AG04449 (cell line): ENCODE results near the gene SMAD5.

ENCODE experiments used
- CTCF ChIA-PET: fragments of 350-600 bp; formaldehyde crosslinking; extraction: SDS; loops from one replicate; lab custom pipeline; 2021; ENCODE audit warnings: antibody characterized with exemption; lab: Yijun Ruan, JAX
- POLR2A ChIA-PET: fragments of 400-600, 350-600 bp; formaldehyde crosslinking; extraction: SDS; loops from one replicate; lab custom pipeline; 2020; ENCODE audit warnings: antibody characterized with exemption, inconsistent platforms; lab: Yijun Ruan, JAX
- DNase-seq: peaks from one replicate; pipeline ENCODE4 v3.0.0-alpha.2; 2010; ENCODE audit warnings: low read depth, low spot score
- H3K4me3 ChIP-seq: 2 replicates; pipeline ENCODE4 v1.5.1; 2011; ENCODE audit warnings: low read depth, mild to moderate bottlenecking, control low read depth, low read length
- TF ChIP-seq, protein P1 (sequence below): IDR thresholded peaks from one replicate; pipeline ENCODE4 v1.5.1; 2011; ENCODE audit warnings: mild to moderate bottlenecking, moderate library complexity, low read length, control low read depth, inconsistent platforms; ENCODE audit not compliant: insufficient read depth; ENCODE audit errors: missing control alignments

Gene SMAD5

GRCh38 chr5:136113606-136114005, 19.0 kb upstream of the SMAD5 start:
- ChIA-PET CTCF (no interaction called here), POLR2A (no interaction called here)
- TF ChIP-seq, protein P1, sequence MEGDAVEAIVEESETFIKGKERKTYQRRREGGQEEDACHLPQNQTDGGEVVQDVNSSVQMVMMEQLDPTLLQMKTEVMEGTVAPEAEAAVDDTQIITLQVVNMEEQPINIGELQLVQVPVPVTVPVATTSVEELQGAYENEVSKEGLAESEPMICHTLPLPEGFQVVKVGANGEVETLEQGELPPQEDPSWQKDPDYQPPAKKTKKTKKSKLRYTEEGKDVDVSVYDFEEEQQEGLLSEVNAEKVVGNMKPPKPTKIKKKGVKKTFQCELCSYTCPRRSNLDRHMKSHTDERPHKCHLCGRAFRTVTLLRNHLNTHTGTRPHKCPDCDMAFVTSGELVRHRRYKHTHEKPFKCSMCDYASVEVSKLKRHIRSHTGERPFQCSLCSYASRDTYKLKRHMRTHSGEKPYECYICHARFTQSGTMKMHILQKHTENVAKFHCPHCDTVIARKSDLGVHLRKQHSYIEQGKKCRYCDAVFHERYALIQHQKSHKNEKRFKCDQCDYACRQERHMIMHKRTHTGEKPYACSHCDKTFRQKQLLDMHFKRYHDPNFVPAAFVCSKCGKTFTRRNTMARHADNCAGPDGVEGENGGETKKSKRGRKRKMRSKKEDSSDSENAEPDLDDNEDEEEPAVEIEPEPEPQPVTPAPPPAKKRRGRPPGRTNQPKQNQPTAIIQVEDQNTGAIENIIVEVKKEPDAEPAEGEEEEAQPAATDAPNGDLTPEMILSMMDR, result no peak
- H3K4me3 ChIP-seq, result no peak overlapping the region
- DNase-seq, result no peak

DNA sequence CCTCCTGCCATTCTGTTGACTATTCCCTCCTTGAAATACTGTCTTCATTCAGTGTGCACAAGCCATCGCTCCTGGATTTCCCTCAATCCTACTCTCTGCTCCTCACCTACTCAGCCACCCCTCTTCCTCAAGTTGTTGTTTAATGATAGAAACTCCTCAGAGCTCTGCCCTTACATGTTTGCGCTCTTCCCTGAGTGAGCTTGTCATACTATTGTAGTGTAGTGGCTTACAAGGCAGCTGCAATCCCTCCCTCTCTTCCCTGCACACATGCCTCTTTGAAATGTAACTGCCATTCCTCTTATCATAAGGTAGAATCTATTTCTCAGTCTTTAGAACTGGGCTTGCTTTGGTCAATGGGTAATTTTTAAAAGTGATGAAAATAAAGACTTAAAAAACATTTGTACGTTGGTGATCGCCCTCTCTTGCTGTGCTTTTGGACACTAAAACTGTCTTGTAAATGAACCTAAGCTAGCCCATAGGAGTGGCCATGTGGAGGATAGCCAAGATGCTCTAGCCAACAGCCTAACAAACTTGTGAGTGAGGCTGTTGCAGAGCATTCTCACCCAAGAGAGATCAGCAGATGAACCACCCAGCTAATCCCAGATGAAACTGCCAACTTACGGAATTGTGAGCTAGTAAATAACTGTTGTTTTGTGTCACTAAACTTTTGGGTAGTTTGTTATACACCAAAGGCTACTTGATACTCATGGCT, 18.1 kb upstream of the SMAD5 start:
- TF ChIP-seq, protein P1, result no peak
- H3K4me3 ChIP-seq, result no peak overlapping the region
- no peak for DNase-seq
- CTCF ChIA-PET, result interaction anchor here (1.3 kb wide), 1 partner anchor 31 kb away, joined by 3 read pairs; no protein-coding TSS in a partner anchor
- POLR2A ChIA-PET, result no interaction called here

DNA sequence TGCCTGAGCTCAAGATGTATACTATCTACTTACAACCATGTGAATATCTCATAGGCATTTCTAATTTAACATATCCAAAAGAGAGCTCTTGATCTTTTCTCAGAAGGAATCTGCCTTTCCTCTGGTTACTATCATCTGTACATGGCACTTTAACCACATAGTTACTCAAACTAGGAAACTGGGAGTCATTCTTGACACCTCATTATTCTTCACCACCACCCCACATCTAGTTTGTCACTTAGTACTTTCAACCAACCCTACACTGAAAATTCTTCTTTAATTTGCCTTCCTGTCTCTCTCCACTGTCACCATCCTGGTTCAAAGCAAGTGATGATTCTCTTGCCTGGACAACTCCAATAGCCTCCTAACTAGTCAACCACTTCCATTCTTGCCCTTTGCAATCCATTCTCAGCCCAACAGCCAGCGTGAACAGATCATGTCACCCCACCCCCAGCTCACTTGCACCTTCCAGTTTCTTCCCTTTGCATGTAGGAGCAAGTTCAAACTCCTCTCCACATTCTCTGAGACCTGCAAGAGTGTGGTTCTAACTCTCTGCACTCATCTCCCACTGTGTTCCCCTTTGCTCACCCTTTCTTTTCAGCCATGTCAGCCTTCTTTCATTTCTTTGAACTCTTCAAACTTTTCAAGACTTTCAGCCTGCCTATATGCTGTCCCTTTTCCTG, 17.3 kb upstream of the SMAD5 start:
- no peak for DNase-seq
- TF ChIP-seq, protein P1, result no peak
- POLR2A ChIA-PET, result no interaction called here
- CTCF ChIA-PET, result interaction anchor here (1.3 kb wide), 1 partner anchor 32 kb away, joined by 3 read pairs; no protein-coding TSS in a partner anchor
- no peak overlapping the region for H3K4me3 ChIP-seq

- CTCF ChIA-PET, result no interaction called here
- DNase-seq, result no peak
- no peak overlapping the region for H3K4me3 ChIP-seq
- POLR2A ChIA-PET, result no interaction called here
- TF ChIP-seq, protein P1, result no peak
Observed at GRCh38 chr5:136120529-136120928, 12.1 kb upstream of the SMAD5 start.

GRCh38 chr5:136123236-136123768, 9.3 kb upstream of the SMAD5 start:
- TF ChIP-seq, protein P1, result no peak
- CTCF ChIA-PET, result interaction anchor here (1.1 to 1.3 kb wide), 2 partner anchors 15 to 40 kb away, joined by 3 to 4 read pairs; no protein-coding TSS in a partner anchor
- no peak overlapping the region for H3K4me3 ChIP-seq
- POLR2A ChIA-PET, result no interaction called here
- no peak for DNase-seq

DNA sequence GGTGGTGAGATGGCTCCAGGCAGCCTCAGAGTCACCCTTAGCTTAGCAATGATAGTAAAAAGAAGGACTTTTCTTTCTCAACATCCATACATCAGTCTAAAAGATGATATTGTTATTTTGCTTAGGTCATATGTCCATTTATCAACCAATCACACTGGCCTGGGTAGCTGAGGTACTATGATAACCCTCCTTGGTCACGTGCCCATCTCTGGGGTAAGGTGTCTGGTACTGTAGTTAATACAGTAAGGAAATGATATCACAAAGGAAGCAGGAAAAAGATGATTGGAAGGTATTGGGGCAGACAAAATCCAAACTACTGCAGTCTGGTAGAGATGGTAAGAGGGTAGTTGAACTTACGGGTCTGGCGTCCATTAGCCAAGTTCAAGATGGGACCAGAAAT, 5.1 kb upstream of the SMAD5 start:
- no peak overlapping the region for H3K4me3 ChIP-seq
- DNase-seq, result no peak
- ChIA-PET CTCF (interaction anchor here (3.5 kb wide), 1 partner anchor 44 kb away, joined by 12 read pairs; no protein-coding TSS in a partner anchor), POLR2A (no interaction called here)
- TF ChIP-seq, protein P1, result no peak
